OCI-M2 (cell line): ENCODE measurements around the gene TRIM56.
"Not testable (repeated sequence)": the region's sequence is repeated elsewhere in the genome, so short reads cannot be mapped to it uniquely, and the experiment has no call there.

Source experiments
- DNase-seq: peaks from one replicate; lab custom pipeline; 2025; ENCODE audit not compliant: unreplicated experiment; lab: John Stamatoyannopoulos, UW

Gene TRIM56

GRCh38 chr7:101089876-101090275 is 4.6 kb downstream of the TRIM56 start:
- no peak for DNase-seq

GRCh38 chr7:101092266-101092905 is 7.1 kb downstream of the TRIM56 start:
- DNase-seq, result not testable (repeated sequence)

- no peak for DNase-seq
Observed at GRCh38 chr7:101093906-101094305, 8.6 kb downstream of the TRIM56 start.

GRCh38 chr7:101094376-101094775 is 9.1 kb downstream of the TRIM56 start:
- no peak for DNase-seq

GRCh38 chr7:101094791-101095375 is 9.6 kb downstream of the TRIM56 start:
- DNase-seq, result no peak

GRCh38 chr7:101096331-101096956 is 11.2 kb downstream of the TRIM56 start:
- DNase-seq, result no peak

GRCh38 chr7:101096957-101097347 is 11.7 kb downstream of the TRIM56 start:
- no peak for DNase-seq

- DNase-seq, result no peak
Observed at GRCh38 chr7:101097561-101097960, 12.3 kb downstream of the TRIM56 start.

GRCh38 chr7:101099969-101100781 is 14.9 kb downstream of the TRIM56 start:
- peak; percentile 43 for DNase-seq

GRCh38 chr7:101100858-101101847 is 15.9 kb downstream of the TRIM56 start:
- DNase-seq, result no peak

GRCh38 chr7:101102026-101102425 is 16.7 kb downstream of the TRIM56 start:
- no peak for DNase-seq

GRCh38 chr7:101103701-101104100 is 18.4 kb downstream of the TRIM56 start:
- DNase-seq, result not testable (repeated sequence)

GRCh38 chr7:101104193-101104713 is 19.0 kb downstream of the TRIM56 start:
- no peak for DNase-seq

GRCh38 chr7:101104799-101105198 is 19.5 kb downstream of the TRIM56 start:
- no peak for DNase-seq

- DNase-seq, result not testable (repeated sequence)
Observed at GRCh38 chr7:101105248-101105647, 20.0 kb downstream of the TRIM56 start.

GRCh38 chr7:101106386-101106785 is 21.1 kb downstream of the TRIM56 start:
- DNase-seq, result no peak

GRCh38 chr7:101108330-101108857 is 23.1 kb downstream of the TRIM56 start:
- no peak for DNase-seq

- DNase-seq, result no peak
Observed at GRCh38 chr7:101108961-101109360, 23.7 kb downstream of the TRIM56 start.

- no peak for DNase-seq
Observed at GRCh38 chr7:101109368-101109767, 24.1 kb downstream of the TRIM56 start.

- DNase-seq, result no peak
Observed at GRCh38 chr7:101111261-101111660, 26.0 kb downstream of the TRIM56 start.
